CD14-positive monocyte (primary cell): ENCODE results near the gene ELP2. TPM values are rescaled to one million over a fixed set of nuclear protein-coding genes. Genes with fewer than 3 reads are reported as not detected.
A peak's percentile ranks its signal among the peaks of the same experiment; 100 is the strongest.
"Not testable (repeated sequence)": the region's sequence is repeated elsewhere in the genome, so short reads cannot be mapped to it uniquely, and the experiment has no call there.

ENCODE experiments used
- DNase-seq, 3 donors: peaks; one replicate each; pipeline ENCODE4 v3.0.0-alpha.2; 2011 to 2022
- H2AFZ ChIP-seq: 2 replicates; pipeline ENCODE4 v1.6.0; 2012; ENCODE audit warnings: mild to moderate bottlenecking, low read depth, low read length, inconsistent platforms; ENCODE audit not compliant: insufficient read depth, poor library complexity, severe bottlenecking
- H3K27ac ChIP-seq, 2 donors: 1 replicate in 1 of 2; 2 replicates in 1 of 2; pipeline ENCODE4 v1.5.1; 2012 to 2013; ENCODE audit warnings: low read length in 2 of 2, control low read depth in 1 of 2, inconsistent platforms in 1 of 2, low read depth in 1 of 2, mild to moderate bottlenecking in 1 of 2
- H3K27me3 ChIP-seq, 2 donors: one replicate each; pipeline versions ENCODE4 v1.6.0 to v1.6.1; 2011 to 2013; ENCODE audit warnings: low read length in 2 of 2; ENCODE audit not compliant: control insufficient read depth in 2 of 2, insufficient read depth in 2 of 2
- H3K36me3 ChIP-seq, 2 donors: replicated peaks in 1 of 2; 1 replicate in 1 of 2; 2 replicates in 1 of 2; pipeline versions ENCODE4 v1.5.1 to v1.6.1; 2012 to 2013; ENCODE audit warnings: low read length in 2 of 2, control low read depth in 1 of 2, inconsistent platforms in 1 of 2, mild to moderate bottlenecking in 1 of 2; ENCODE audit not compliant: insufficient read depth in 2 of 2, control insufficient read depth in 1 of 2
- H3K4me1 ChIP-seq, 2 donors: 1 replicate in 1 of 2; 2 replicates in 1 of 2; pipeline versions ENCODE4 v1.5.1 to v1.6.1; 2012 to 2013; ENCODE audit warnings: low read length in 2 of 2, control low read depth in 1 of 2, inconsistent platforms in 1 of 2, mild to moderate bottlenecking in 1 of 2, moderate library complexity in 1 of 2; ENCODE audit not compliant: insufficient read depth in 2 of 2, control insufficient read depth in 1 of 2
- H3K4me2 ChIP-seq: replicated peaks from 2 replicates; pipeline ENCODE3; 2012; ENCODE audit warnings: low read length, moderate library complexity, mild to moderate bottlenecking; ENCODE audit not compliant: poor library complexity, severe bottlenecking; ENCODE audit errors: extremely low read depth
- H3K4me3 ChIP-seq, 3 experiments: fragments of 200-600 bp in 1 of 3; sonication (generic) in 1 of 3; replicated peaks in 1 of 3; 1 replicate in 2 of 3; 2 replicates in 1 of 3; pipeline ENCODE4 v1.5.1; 2011 to 2013; ENCODE audit warnings: low read length in 3 of 3, mild to moderate bottlenecking in 3 of 3, control low read depth in 2 of 3, low read depth in 2 of 3, inconsistent platforms in 1 of 3, moderate library complexity in 1 of 3
- H3K79me2 ChIP-seq: 2 replicates; pipeline ENCODE4 v1.6.0; 2012; ENCODE audit warnings: mild to moderate bottlenecking, control low read depth, inconsistent platforms, low read length, moderate library complexity; ENCODE audit not compliant: insufficient read depth
- H3K9ac ChIP-seq: 2 replicates; pipeline ENCODE4 v1.6.0; 2017; ENCODE audit warnings: low read length, mild to moderate bottlenecking; ENCODE audit not compliant: insufficient read depth, poor library complexity, severe bottlenecking
- H3K9me3 ChIP-seq, 2 donors: replicated peaks in 1 of 2; 1 replicate in 1 of 2; 2 replicates in 1 of 2; pipeline versions ENCODE4 v1.5.1 to v1.6.1; 2012 to 2013; ENCODE audit warnings: low read length in 2 of 2, control low read depth in 1 of 2; ENCODE audit not compliant: control insufficient read depth in 1 of 2, insufficient read depth in 1 of 2
- H4K20me1 ChIP-seq: 2 replicates; pipeline ENCODE4 v1.6.0; 2012; ENCODE audit warnings: mild to moderate bottlenecking, low read length, control low read depth, moderate library complexity; ENCODE audit not compliant: insufficient read depth
- H3K27ac Mint-ChIP-seq, 7 donors: one replicate each; pipeline ENCODE4 v1.8.0; 2020; ENCODE audit warnings: mild to moderate bottlenecking in 7 of 7, mixed read lengths in 7 of 7, moderate library complexity in 6 of 7, inconsistent platforms in 2 of 7
- H3K27me3 Mint-ChIP-seq, 3 donors: one replicate each; pipeline ENCODE4 v1.8.0; 2021 to 2022; ENCODE audit warnings: low read depth in 3 of 3, mild to moderate bottlenecking in 3 of 3, mixed read lengths in 3 of 3, moderate library complexity in 3 of 3, inconsistent platforms in 1 of 3
- H3K36me3 Mint-ChIP-seq, 2 donors: one replicate each; pipeline ENCODE4 v1.8.0; 2020; ENCODE audit warnings: mixed read lengths in 2 of 2, inconsistent platforms in 1 of 2, mild to moderate bottlenecking in 1 of 2
- H3K4me1 Mint-ChIP-seq: one replicate; pipeline ENCODE4 v1.8.0; 2020; ENCODE audit warnings: mild to moderate bottlenecking, mixed read lengths
- H3K4me3 Mint-ChIP-seq, 2 donors: one replicate each; pipeline ENCODE4 v1.8.0; 2020; ENCODE audit warnings: mild to moderate bottlenecking in 2 of 2, mixed read lengths in 2 of 2, moderate library complexity in 1 of 2
- H3K9me3 Mint-ChIP-seq, 7 donors: one replicate each; pipeline ENCODE4 v1.8.0; 2020 to 2022; ENCODE audit warnings: mixed read lengths in 7 of 7, mild to moderate bottlenecking in 6 of 7, moderate library complexity in 6 of 7, inconsistent platforms in 2 of 7
- CTCF ChIP-seq: fragments of 200-600 bp; IDR thresholded peaks from one replicate; pipeline ENCODE4 v1.8.0; 2022; ENCODE audit warnings: antibody characterized with exemption, mild to moderate bottlenecking
- WGBS: methylation state at CpG from one replicate; pipeline ENCODE4 v1.1.5; 2013; ENCODE audit warnings: missing lambda C conversion rate; ENCODE audit not compliant: insufficient coverage; 5-methylcytosine and 5-hydroxymethylcytosine counted together
- intact Hi-C, 2 donors: fragments of 100-400 bp; cut with micrococcal nuclease; formaldehyde crosslinking; loops; one replicate each; pipeline versions ENCODE4 v1.15.0 to v1.15.1; 2023
- polyA plus RNA-seq, 3 donors: library from polyadenylated mRNA; depleted of rRNA in 1 of 3; unstranded in 2 of 3; stranded (reverse) in 1 of 3; fragments of 300-500 nt in 2 of 3; fragments of >200 nt in 1 of 3; fragmentation: Illumina TruSeq in 2 of 3; gene quantifications; 1 replicate in 2 of 3; 2 replicates in 1 of 3; pipeline ENCODE4 v1.2.3, GENCODE V29; 2012 to 2021

ELP2 gene
- polyA plus RNA-seq, 3 donors = 24.8 to 52.5 (median 27.1) TPM

GRCh38 chr18:36089001-36089400 is 40.7 kb upstream of the ELP2 start:
- Histone ChIP-seq H3K4me1 (no peaks in the 10 kb centered on the region), H2AFZ (no peak overlapping the region), H3K9me3 (no peaks in the 10 kb centered on the region), H3K27me3 (no peaks in the 10 kb centered on the region), H4K20me1 (no peaks in the 10 kb centered on the region), H3K9ac (no peak overlapping the region), H3K4me2 (no peak overlapping the region), H3K4me3 (no peak overlapping the region), H3K79me2 (no peaks in the 10 kb centered on the region), H3K27ac (no peak overlapping the region), H3K36me3 (no peaks in the 10 kb centered on the region)
- Mint-ChIP-seq H3K27ac (peak overlapping the region in 1 of 7 donors; percentile 66), H3K4me3 (no peak overlapping the region), H3K9me3 (peaks cover 0 to 2% (median 0%) of the 10 kb centered on the region in 7 donors), H3K27me3 (peaks cover 0 to 9% (median 0%) of the 10 kb centered on the region in 3 donors), H3K36me3 (no peaks in the 10 kb centered on the region), H3K4me1 (no peaks in the 10 kb centered on the region)
- no peak for TF ChIP-seq CTCF
- 100% methylated on average over 3 of the region's 6 CpGs for WGBS
- intact Hi-C loops = no loop called here
- no peak for DNase-seq

GRCh38 chr18:36092116-36092515 is 37.6 kb upstream of the ELP2 start:
- H3K4me3 ChIP-seq, H3K36me3 Mint-ChIP-seq, H3K27me3 Mint-ChIP-seq, H3K9me3 Mint-ChIP-seq, H3K36me3 ChIP-seq, H3K4me1 ChIP-seq, DNase-seq, H3K9me3 ChIP-seq, H3K4me1 Mint-ChIP-seq, H3K27ac ChIP-seq, H4K20me1 ChIP-seq, H3K79me2 ChIP-seq, H3K4me3 Mint-ChIP-seq, H3K4me2 ChIP-seq, H3K27me3 ChIP-seq, H2AFZ ChIP-seq, intact Hi-C loops, H3K9ac ChIP-seq, H3K27ac Mint-ChIP-seq: not testable (repeated sequence)
- WGBS = 100% methylated on average over 2 of the region's 5 CpGs
